GM12878 (cell line): ENCODE results near the gene C1orf115. TPM values are rescaled to one million over a fixed set of nuclear protein-coding genes. Genes with fewer than 3 reads are reported as not detected.

Experiments
- ATAC-seq: fragments of 200-7000 bp; cut with Tn5 transposase; 3 replicates; pipeline ENCODE4 v1.9.1; 2020; ENCODE audit warnings: mild to moderate bottlenecking, moderate library complexity
- BruUV-seq: library from RNA; stranded (reverse); fragments of 400-500 nt; replicated peaks from 2 replicates; lab custom pipeline; 2021; lab: Mats Ljungman, UMichigan
- CTCF ChIA-PET: fragments of 300-600 bp; sonication (Branson Sonifier 250); formaldehyde crosslinking; extraction: SDS; loops from one replicate; lab custom pipeline; 2021; ENCODE audit warnings: inconsistent platforms; lab: Yijun Ruan, JAX
- POLR2A ChIA-PET: fragments of 350-600 bp; formaldehyde crosslinking; extraction: SDS; loops from one replicate; lab custom pipeline; 2021; ENCODE audit warnings: inconsistent platforms; lab: Charles Lee
- RAD21 ChIA-PET: fragments of 300-600 bp; sonication (Branson Sonifier 250); formaldehyde crosslinking; loops from one replicate; lab custom pipeline; 2023; ENCODE audit warnings: antibody characterized with exemption; ENCODE audit not compliant: unreplicated experiment; lab: Charles Lee
- SMC1A ChIA-PET: fragments of 300-600 bp; sonication (Branson Sonifier 250); formaldehyde crosslinking; loops from one replicate; lab custom pipeline; 2023; ENCODE audit not compliant: unreplicated experiment, uncharacterized antibody; lab: Charles Lee
- DNase-seq: peaks from one replicate; pipeline ENCODE4 v3.0.0-alpha.2; 2011; ENCODE audit warnings: low read depth, low spot score
- FAIRE-seq: peaks from 3 replicates; lab custom pipeline; 2011; peaks lifted over from hg19 to GRCh38; lab: Jason Lieb, UNC
- H2AFZ ChIP-seq: 2 replicates; pipeline ENCODE4 v1.6.0; 2011; ENCODE audit warnings: low read depth, low read length, control low read depth; ENCODE audit not compliant: control insufficient read depth
- H3K27ac ChIP-seq: 2 replicates; pipeline ENCODE4 v1.5.1; 2011; ENCODE audit warnings: control low read depth; ENCODE audit not compliant: control insufficient read depth, insufficient read depth
- H3K27me3 ChIP-seq, 2 experiments: replicated peaks in 1 of 2; 2 replicates each; pipeline versions ENCODE4 v1.6.0 to v1.6.1; 2011; ENCODE audit warnings: low read length in 1 of 2; ENCODE audit not compliant: control insufficient read depth in 2 of 2, insufficient read depth in 2 of 2
- H3K36me3 ChIP-seq, 2 experiments: 2 replicates each; pipeline ENCODE4 v1.5.1; 2011; ENCODE audit warnings: low read length in 1 of 2; ENCODE audit not compliant: control insufficient read depth in 2 of 2, insufficient read depth in 2 of 2
- H3K4me1 ChIP-seq: 2 replicates; pipeline ENCODE4 v1.6.1; 2011; ENCODE audit warnings: mild to moderate bottlenecking, low read length, moderate library complexity, mixed read lengths; ENCODE audit not compliant: control insufficient read depth, insufficient read depth
- H3K4me2 ChIP-seq: 2 replicates; pipeline ENCODE4 v1.6.0; 2011; ENCODE audit warnings: control low read depth; ENCODE audit not compliant: control insufficient read depth, insufficient read depth
- H3K4me3 ChIP-seq: fragments of 200-600 bp; sonication (generic); 2 replicates; pipeline ENCODE4 v1.5.1; 2016
- H3K79me2 ChIP-seq: 2 replicates; pipeline ENCODE4 v1.6.0; 2011; ENCODE audit warnings: low read length; ENCODE audit not compliant: control insufficient read depth, insufficient read depth
- H3K9ac ChIP-seq: 2 replicates; pipeline ENCODE4 v1.8.0; 2011; ENCODE audit warnings: low read length, control low read depth, mixed read lengths; ENCODE audit not compliant: control insufficient read depth, insufficient read depth
- H3K9me3 ChIP-seq: replicated peaks from 3 replicates; pipeline ENCODE4 v1.5.1; 2011; ENCODE audit warnings: mild to moderate bottlenecking, low read length; ENCODE audit not compliant: control insufficient read depth, insufficient read depth
- H4K20me1 ChIP-seq: 2 replicates; pipeline ENCODE4 v1.6.0; 2011; ENCODE audit not compliant: control insufficient read depth, insufficient read depth
- BCL11A ChIP-seq: IDR thresholded peaks from 2 replicates; pipeline ENCODE4 v1.6.1; 2011; ENCODE audit warnings: low read depth, low read length
- HDAC6 ChIP-seq: fragments of 200-600 bp; sonication (generic); IDR thresholded peaks from one replicate; pipeline ENCODE4 v1.8.0; 2017; ENCODE audit warnings: antibody characterized with exemption; ENCODE audit not compliant: unreplicated experiment
- LARP7 ChIP-seq: fragments of 450-650 bp; IDR thresholded peaks from 2 replicates; pipeline ENCODE4 v1.6.1; 2017; ENCODE audit warnings: mild to moderate bottlenecking
- NR2F1 ChIP-seq: fragments of 450-650 bp; conservative IDR thresholded peaks from 2 replicates; pipeline ENCODE4 v1.6.1; 2017; ENCODE audit warnings: mild to moderate bottlenecking
- PAX8 ChIP-seq: fragments of 450-650 bp; IDR thresholded peaks from 2 replicates; pipeline ENCODE4 v1.6.1; 2017; ENCODE audit warnings: mild to moderate bottlenecking, moderate library complexity
- PML ChIP-seq: IDR thresholded peaks from 2 replicates; pipeline ENCODE4 v1.6.1; 2012; ENCODE audit warnings: low read length, inconsistent platforms
- RUNX3 ChIP-seq: IDR thresholded peaks from 2 replicates; pipeline ENCODE4 v1.6.1; 2012; ENCODE audit warnings: low read length, inconsistent platforms
- SIN3A ChIP-seq: IDR thresholded peaks from 2 replicates; pipeline ENCODE4 v1.6.1; 2012; ENCODE audit warnings: low read depth, low read length, improper control_type of control experiment
- SIX5 ChIP-seq: IDR thresholded peaks from 2 replicates; pipeline ENCODE4 v1.6.1; 2011; ENCODE audit warnings: mild to moderate bottlenecking, low read depth, low read length, moderate library complexity; ENCODE audit not compliant: severe bottlenecking
- SMAD1 ChIP-seq: fragments of 450-650 bp; IDR thresholded peaks from 2 replicates; pipeline ENCODE4 v1.6.1; 2018; ENCODE audit warnings: mild to moderate bottlenecking, low read depth; ENCODE audit not compliant: partially characterized antibody
- TCF3 ChIP-seq: IDR thresholded peaks from 2 replicates; pipeline ENCODE4 v1.6.1; 2012; ENCODE audit warnings: low read depth, mild to moderate bottlenecking, low read length, borderline replicate concordance; ENCODE audit not compliant: insufficient read depth
- YY1 ChIP-seq: IDR thresholded peaks from 2 replicates; pipeline ENCODE4 v1.6.1; 2011; ENCODE audit warnings: low read depth, mild to moderate bottlenecking, low read length
- ZNF274 ChIP-seq: IDR thresholded peaks from one replicate; pipeline ENCODE4 v1.8.0; 2011; ENCODE audit not compliant: insufficient read length, insufficient read depth
- ZNF384 ChIP-seq: IDR thresholded peaks from 2 replicates; pipeline ENCODE4 v1.6.1; 2012; ENCODE audit warnings: low read depth, mild to moderate bottlenecking, low read length, improper control_type of control experiment, borderline replicate concordance
- WGBS: methylation state at CpG from one replicate; pipeline ENCODE4 v1.1.6; 2016; ENCODE audit warnings: low lambda C conversion rate; ENCODE audit not compliant: insufficient replicate concordance, insufficient coverage; ENCODE audit errors: missing lambda C conversion rate; 5-methylcytosine and 5-hydroxymethylcytosine counted together
- in situ Hi-C: fragments of 300-500 bp; cut with MboI; formaldehyde crosslinking; loops from 9 replicates; pipeline ENCODE4 v1.14.3; 2018; ENCODE audit warnings: mixed read lengths
- intact Hi-C: fragments of 100-400 bp; cut with micrococcal nuclease; formaldehyde crosslinking; loops from one replicate; pipeline ENCODE4 v1.14.2; 2022; ENCODE audit not compliant: unreplicated experiment
- polyA plus RNA-seq, 11 experiments: library from polyadenylated mRNA; depleted of rRNA in 4 of 11; unstranded in 6 of 11; stranded (reverse) in 5 of 11; fragments of >200 nt; fragmentation: Nextera tagmentation in 4 of 11; fragmentation: Illumina TruSeq in 1 of 11; extraction: Ambion mirVana in 4 of 11; extraction: Trizol in 1 of 11; gene quantifications; 1 replicate in 1 of 11; 2 replicates in 10 of 11; pipeline versions ENCODE4 v1.2.1 to v1.2.3, GENCODE V29; 2011 to 2016; ENCODE audit warnings: inconsistent platforms in 2 of 11, missing spikeins in 2 of 11, low read depth in 1 of 11
- total RNA-seq, 4 experiments: library from RNA; depleted of rRNA in 3 of 4; stranded (reverse); fragments of >200 nt in 3 of 4; fragmentation: Illumina TruSeq in 1 of 4; extraction: Trizol in 1 of 4; gene quantifications; 2 replicates each; pipeline versions ENCODE4 v1.2.1 to v1.2.3, GENCODE V29; 2013 to 2021
- TF ChIP-seq, protein P1 (sequence below): fragments of 450-650 bp; conservative IDR thresholded peaks from 2 replicates; pipeline ENCODE4 v1.6.1; 2017; ENCODE audit warnings: mild to moderate bottlenecking, moderate library complexity
- TF ChIP-seq, protein P2 (sequence below): fragments of 450-650 bp; IDR thresholded peaks from 2 replicates; pipeline ENCODE4 v1.6.1; 2017; ENCODE audit warnings: low read depth, mild to moderate bottlenecking, moderate library complexity
- TF ChIP-seq, protein P3 (sequence below): fragments of 450-650 bp; IDR thresholded peaks from 2 replicates; pipeline ENCODE4 v1.6.1; 2017; ENCODE audit warnings: borderline replicate concordance
- TF ChIP-seq, protein P4 (sequence below): IDR thresholded peaks from 2 replicates; pipeline ENCODE4 v1.6.1; 2011; ENCODE audit warnings: low read depth, mild to moderate bottlenecking, low read length, moderate library complexity, borderline replicate concordance; ENCODE audit errors: extremely low read depth

The C1orf115 gene
- total and polyA plus RNA-seq, 10 of the 15 experiments (the other 5 are each of a cell fraction or from before 2014, with no cell fraction given): 0.52 to 5.0 (median 4.1) TPM

DNA sequence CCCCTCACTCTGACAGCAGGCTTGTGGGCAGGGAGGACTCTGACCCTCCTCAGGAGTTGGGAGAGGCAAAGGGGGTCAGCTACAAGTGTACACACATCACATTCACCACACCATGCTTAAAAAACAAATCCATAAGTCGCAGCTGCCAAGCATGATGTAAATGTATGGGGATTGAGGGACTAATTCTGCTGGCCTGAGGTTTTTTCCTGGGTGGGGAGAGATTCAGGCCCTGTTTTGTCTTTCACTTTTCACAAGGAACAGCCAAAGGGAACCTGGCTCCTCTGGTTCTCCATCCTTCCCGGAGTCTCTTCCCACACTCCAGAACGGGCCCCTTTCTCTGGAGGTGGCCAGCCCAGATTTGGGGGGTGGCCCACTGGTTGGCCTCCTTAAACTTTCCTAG is 56.7 kb downstream of the C1orf115 start:
- intact Hi-C loops (no loop called here), in situ Hi-C loops (no loop called here)
- 62% methylated on average over 3 of the region's 3 CpGs for WGBS
- ATAC-seq (no peak), FAIRE-seq (no peak), DNase-seq (no peak)
- Histone ChIP-seq H3K27ac (no peak overlapping the region), H3K79me2 (no peaks in the 10 kb centered on the region), H3K4me2 (no peak overlapping the region), H3K9ac (no peak overlapping the region), H2AFZ (no peak overlapping the region), H3K9me3 (no peaks in the 10 kb centered on the region), H3K4me1 (no peaks in the 10 kb centered on the region), H3K4me3 (no peak overlapping the region), H3K36me3 (no peaks in the 10 kb centered on the region), H3K27me3 (peaks cover 2 to 10% of the 10 kb centered on the region in 2 experiments; a peak in 2 of 4 replicates), H4K20me1 (no peaks in the 10 kb centered on the region)
- CTCF ChIA-PET: interaction anchor here (0.8 to 2.6 kb wide), 6 partner anchors 10 to 30 kb away, joined by 3 to 12 read pairs (median 4); no protein-coding TSS in a partner anchor
- POLR2A ChIA-PET: no interaction called here
- SMC1A ChIA-PET: interaction anchor here (0.9 to 2.2 kb wide), 4 partner anchors 10 to 603 kb away, joined by 3 to 7 read pairs (median 5); no protein-coding TSS in a partner anchor
- RAD21 ChIA-PET: interaction anchor here (1.8 kb wide), 1 partner anchor 14 kb away, joined by 5 read pairs; no protein-coding TSS in a partner anchor
- no TSS peak for BruUV-seq
- TF ChIP-seq, protein P1, sequence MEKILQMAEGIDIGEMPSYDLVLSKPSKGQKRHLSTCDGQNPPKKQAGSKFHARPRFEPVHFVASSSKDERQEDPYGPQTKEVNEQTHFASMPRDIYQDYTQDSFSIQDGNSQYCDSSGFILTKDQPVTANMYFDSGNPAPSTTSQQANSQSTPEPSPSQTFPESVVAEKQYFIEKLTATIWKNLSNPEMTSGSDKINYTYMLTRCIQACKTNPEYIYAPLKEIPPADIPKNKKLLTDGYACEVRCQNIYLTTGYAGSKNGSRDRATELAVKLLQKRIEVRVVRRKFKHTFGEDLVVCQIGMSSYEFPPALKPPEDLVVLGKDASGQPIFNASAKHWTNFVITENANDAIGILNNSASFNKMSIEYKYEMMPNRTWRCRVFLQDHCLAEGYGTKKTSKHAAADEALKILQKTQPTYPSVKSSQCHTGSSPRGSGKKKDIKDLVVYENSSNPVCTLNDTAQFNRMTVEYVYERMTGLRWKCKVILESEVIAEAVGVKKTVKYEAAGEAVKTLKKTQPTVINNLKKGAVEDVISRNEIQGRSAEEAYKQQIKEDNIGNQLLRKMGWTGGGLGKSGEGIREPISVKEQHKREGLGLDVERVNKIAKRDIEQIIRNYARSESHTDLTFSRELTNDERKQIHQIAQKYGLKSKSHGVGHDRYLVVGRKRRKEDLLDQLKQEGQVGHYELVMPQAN: no peak
- TF ChIP-seq, protein P2, sequence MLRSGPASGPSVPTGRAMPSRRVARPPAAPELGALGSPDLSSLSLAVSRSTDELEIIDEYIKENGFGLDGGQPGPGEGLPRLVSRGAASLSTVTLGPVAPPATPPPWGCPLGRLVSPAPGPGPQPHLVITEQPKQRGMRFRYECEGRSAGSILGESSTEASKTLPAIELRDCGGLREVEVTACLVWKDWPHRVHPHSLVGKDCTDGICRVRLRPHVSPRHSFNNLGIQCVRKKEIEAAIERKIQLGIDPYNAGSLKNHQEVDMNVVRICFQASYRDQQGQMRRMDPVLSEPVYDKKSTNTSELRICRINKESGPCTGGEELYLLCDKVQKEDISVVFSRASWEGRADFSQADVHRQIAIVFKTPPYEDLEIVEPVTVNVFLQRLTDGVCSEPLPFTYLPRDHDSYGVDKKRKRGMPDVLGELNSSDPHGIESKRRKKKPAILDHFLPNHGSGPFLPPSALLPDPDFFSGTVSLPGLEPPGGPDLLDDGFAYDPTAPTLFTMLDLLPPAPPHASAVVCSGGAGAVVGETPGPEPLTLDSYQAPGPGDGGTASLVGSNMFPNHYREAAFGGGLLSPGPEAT: no peak
- TF ChIP-seq SIN3A (no peak), PML (no peak), YY1 (no peak), PAX8 (no peak), ZNF274 (no peak), NR2F1 (no peak), RUNX3 (no peak), LARP7 (no peak), BCL11A (no peak), HDAC6 (no peak), SMAD1 (no peak), SIX5 (no peak), TCF3 (no peak), ZNF384 (no peak)
- TF ChIP-seq, protein P3, sequence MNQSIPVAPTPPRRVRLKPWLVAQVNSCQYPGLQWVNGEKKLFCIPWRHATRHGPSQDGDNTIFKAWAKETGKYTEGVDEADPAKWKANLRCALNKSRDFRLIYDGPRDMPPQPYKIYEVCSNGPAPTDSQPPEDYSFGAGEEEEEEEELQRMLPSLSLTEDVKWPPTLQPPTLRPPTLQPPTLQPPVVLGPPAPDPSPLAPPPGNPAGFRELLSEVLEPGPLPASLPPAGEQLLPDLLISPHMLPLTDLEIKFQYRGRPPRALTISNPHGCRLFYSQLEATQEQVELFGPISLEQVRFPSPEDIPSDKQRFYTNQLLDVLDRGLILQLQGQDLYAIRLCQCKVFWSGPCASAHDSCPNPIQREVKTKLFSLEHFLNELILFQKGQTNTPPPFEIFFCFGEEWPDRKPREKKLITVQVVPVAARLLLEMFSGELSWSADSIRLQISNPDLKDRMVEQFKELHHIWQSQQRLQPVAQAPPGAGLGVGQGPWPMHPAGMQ: no peak
- TF ChIP-seq, protein P4, sequence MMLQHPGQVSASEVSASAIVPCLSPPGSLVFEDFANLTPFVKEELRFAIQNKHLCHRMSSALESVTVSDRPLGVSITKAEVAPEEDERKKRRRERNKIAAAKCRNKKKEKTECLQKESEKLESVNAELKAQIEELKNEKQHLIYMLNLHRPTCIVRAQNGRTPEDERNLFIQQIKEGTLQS: no peak
